ENCODE results near the gene RTN4R.

DNA sequence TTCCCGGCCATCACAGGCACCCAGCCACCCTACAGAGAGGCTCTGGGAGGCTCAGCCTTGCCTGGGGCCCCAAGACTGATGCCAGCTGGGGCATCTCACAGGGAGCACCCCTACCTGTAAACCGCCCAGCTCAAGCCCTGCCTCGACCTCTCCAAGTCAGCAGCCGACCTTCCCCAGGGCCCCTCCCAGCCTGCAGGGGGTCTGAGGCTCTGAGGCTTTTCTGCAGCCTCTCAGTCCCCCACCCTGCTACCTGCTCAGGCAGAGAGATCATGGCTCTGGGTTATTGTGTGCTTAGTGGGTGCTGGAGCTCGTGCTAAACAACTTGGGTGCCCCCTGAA lies 23.1 kb upstream of the RTN4R start:
- TF ChIP-seq, protein P1, sequence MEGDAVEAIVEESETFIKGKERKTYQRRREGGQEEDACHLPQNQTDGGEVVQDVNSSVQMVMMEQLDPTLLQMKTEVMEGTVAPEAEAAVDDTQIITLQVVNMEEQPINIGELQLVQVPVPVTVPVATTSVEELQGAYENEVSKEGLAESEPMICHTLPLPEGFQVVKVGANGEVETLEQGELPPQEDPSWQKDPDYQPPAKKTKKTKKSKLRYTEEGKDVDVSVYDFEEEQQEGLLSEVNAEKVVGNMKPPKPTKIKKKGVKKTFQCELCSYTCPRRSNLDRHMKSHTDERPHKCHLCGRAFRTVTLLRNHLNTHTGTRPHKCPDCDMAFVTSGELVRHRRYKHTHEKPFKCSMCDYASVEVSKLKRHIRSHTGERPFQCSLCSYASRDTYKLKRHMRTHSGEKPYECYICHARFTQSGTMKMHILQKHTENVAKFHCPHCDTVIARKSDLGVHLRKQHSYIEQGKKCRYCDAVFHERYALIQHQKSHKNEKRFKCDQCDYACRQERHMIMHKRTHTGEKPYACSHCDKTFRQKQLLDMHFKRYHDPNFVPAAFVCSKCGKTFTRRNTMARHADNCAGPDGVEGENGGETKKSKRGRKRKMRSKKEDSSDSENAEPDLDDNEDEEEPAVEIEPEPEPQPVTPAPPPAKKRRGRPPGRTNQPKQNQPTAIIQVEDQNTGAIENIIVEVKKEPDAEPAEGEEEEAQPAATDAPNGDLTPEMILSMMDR (IDR thresholded peaks at IDR 0.05) = no peak
- TF ChIP-seq POLR2A (IDR thresholded peaks at IDR 0.05) = no peak
